HepG2 (cell line): ENCODE data around the gene EHD1. TPM values are rescaled to one million over a fixed set of nuclear protein-coding genes. Genes with fewer than 3 reads are reported as not detected.

Experiments used
- KLF16 ChIP-seq, 2 experiments: sonication (generic) in 1 of 2; formaldehyde crosslinking in 1 of 2; IDR thresholded peaks; 2 replicates each; pipeline versions ENCODE4 v1.6.1 to v1.8.0; 2016 to 2023; ENCODE audit warnings: missing genetic modification reagents in 2 of 2, missing compliant biosample characterization in 1 of 2
- KMT2B ChIP-seq: IDR thresholded peaks from 2 replicates; pipeline ENCODE4 v1.6.1; 2016; ENCODE audit warnings: missing genetic modification reagents, missing compliant biosample characterization
- NONO ChIP-seq, 2 experiments: fragments of 450-650 bp in 1 of 2; sonication (generic) in 1 of 2; formaldehyde crosslinking in 1 of 2; IDR thresholded peaks in 1 of 2; conservative IDR thresholded peaks in 1 of 2; 2 replicates each; pipeline versions ENCODE4 v1.6.1 to v1.8.0; 2017 to 2022; ENCODE audit warnings: mild to moderate bottlenecking in 1 of 2, missing genetic modification reagents in 1 of 2, moderate library complexity in 1 of 2
- RXRA ChIP-seq: sonication (generic); formaldehyde crosslinking; IDR thresholded peaks from 2 replicates; pipeline ENCODE4 v1.5.1; 2020; ENCODE audit warnings: missing genetic modification reagents
- SIX4 ChIP-seq: sonication (generic); formaldehyde crosslinking; IDR thresholded peaks from 2 replicates; pipeline ENCODE4 v1.4.0; 2020; ENCODE audit warnings: missing genetic modification reagents
- SKIL ChIP-seq: sonication (generic); formaldehyde crosslinking; IDR thresholded peaks from 2 replicates; pipeline ENCODE4 v1.8.0; 2022; ENCODE audit warnings: missing genetic modification reagents, mild to moderate bottlenecking, moderate library complexity, borderline replicate concordance
- TEAD3 ChIP-seq: optimal IDR thresholded peaks from 2 replicates; pipeline ENCODE3; 2016; ENCODE audit warnings: borderline replicate concordance
- ZBTB33 ChIP-seq: sonication (generic); formaldehyde crosslinking; IDR thresholded peaks from 2 replicates; pipeline ENCODE4 v1.4.0; 2020; ENCODE audit warnings: missing genetic modification reagents
- ZBTB38 ChIP-seq: sonication (generic); formaldehyde crosslinking; IDR thresholded peaks from 2 replicates; pipeline ENCODE4 v1.5.1; 2020; ENCODE audit warnings: mild to moderate bottlenecking, missing genetic modification reagents
- ZEB1 ChIP-seq: IDR thresholded peaks from 2 replicates; pipeline ENCODE4 v1.6.1; 2012; ENCODE audit warnings: mild to moderate bottlenecking, low read depth, inconsistent platforms; ENCODE audit not compliant: insufficient replicate concordance
- ZNF547 ChIP-seq: sonication (generic); formaldehyde crosslinking; IDR thresholded peaks from 2 replicates; pipeline ENCODE4 v1.5.1; 2020; ENCODE audit warnings: mild to moderate bottlenecking, missing genetic modification reagents
- ZNF605 ChIP-seq: sonication (generic); formaldehyde crosslinking; IDR thresholded peaks from 2 replicates; pipeline ENCODE4 v1.8.0; 2022; ENCODE audit warnings: mild to moderate bottlenecking, missing genetic modification reagents
- ZNF678 ChIP-seq: sonication (generic); formaldehyde crosslinking; IDR thresholded peaks from 2 replicates; pipeline ENCODE4 v1.4.0; 2020; ENCODE audit warnings: mild to moderate bottlenecking, missing genetic modification reagents
- polyA plus RNA-seq, 8 experiments: library from polyadenylated mRNA; depleted of rRNA in 3 of 8; stranded (reverse) in 7 of 8; unstranded in 1 of 8; fragments of >200 nt; fragmentation: Illumina TruSeq in 4 of 8; extraction: Trizol in 4 of 8; gene quantifications; 2 replicates each; pipeline versions ENCODE4 v1.2.1 to v1.2.3, GENCODE V29; 2011 to 2016; ENCODE audit warnings: low read depth in 4 of 8, missing spikeins in 1 of 8, mixed read lengths in 1 of 8; ENCODE audit not compliant: insufficient read depth in 1 of 8
- total RNA-seq, 5 experiments: library from RNA; depleted of rRNA; stranded (reverse); fragments of >200 nt; fragmentation: Illumina TruSeq; extraction: Trizol; gene quantifications; 2 replicates each; pipeline ENCODE4 v1.2.3, GENCODE V29; 2016; ENCODE audit warnings: low read depth in 1 of 5
- TF ChIP-seq, protein P1 (sequence below): IDR thresholded peaks from 2 replicates; pipeline ENCODE4 v1.6.1; 2016; ENCODE audit warnings: mild to moderate bottlenecking
- TF ChIP-seq, protein P2 (sequence below): IDR thresholded peaks from 2 replicates; pipeline ENCODE4 v1.6.1; 2018; ENCODE audit warnings: missing genetic modification reagents, mild to moderate bottlenecking, missing compliant biosample characterization
- TF ChIP-seq, protein P3 (sequence below): sonication (generic); formaldehyde crosslinking; IDR thresholded peaks from 2 replicates; pipeline ENCODE4 v1.4.0; 2020; ENCODE audit warnings: mild to moderate bottlenecking, missing genetic modification reagents, borderline replicate concordance

EHD1 gene
- total and polyA plus RNA-seq, 2 of the 13 experiments (the other 11 are each of a cell fraction or from before 2014, with no cell fraction given), result 23.6 to 26.6 TPM

DNA sequence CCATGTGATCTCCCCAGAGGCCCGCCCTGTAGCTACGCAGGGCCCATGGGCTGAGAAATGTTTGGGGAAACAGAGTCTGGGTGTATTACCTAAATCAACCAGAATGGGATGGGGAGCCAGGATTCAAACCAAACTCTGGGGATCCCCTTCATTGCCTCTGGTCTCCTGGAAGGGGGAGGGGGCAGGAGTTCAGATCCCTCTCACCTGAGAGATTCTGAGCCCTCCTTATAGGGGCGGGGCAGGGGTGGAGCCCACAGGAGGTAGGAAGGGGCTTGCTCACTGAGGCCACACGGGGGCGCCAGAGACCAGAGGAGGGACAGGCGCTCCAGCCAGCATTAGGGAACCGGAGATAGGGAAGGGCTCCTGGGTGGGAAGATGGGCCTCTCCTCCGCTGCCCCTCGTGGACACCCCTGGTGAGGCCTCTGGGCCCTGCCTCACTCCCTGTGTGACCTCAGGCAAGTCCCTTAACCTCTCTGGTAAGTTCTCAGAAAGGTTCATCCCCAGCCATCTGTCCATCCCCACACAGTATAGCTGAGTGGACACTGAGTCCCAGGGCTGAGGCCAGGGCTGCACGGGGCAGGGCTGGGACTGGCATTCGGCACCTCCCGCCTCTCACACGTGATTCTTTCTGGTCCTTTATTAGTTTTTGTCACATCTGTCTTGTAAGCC is 31.3 kb downstream of the EHD1 start (continued):
- TF ChIP-seq SKIL (CRISPR knock-in tag), result no peak
- TF ChIP-seq KMT2B, result peak; percentile 48; the same call in 1 of the 2 replicates
- TF ChIP-seq ZEB1, result peak; percentile 92
- TF ChIP-seq ZBTB33 (CRISPR knock-in tag), result peak; percentile 48; the same call in 1 of the 2 replicates
- peak in 1 of 2 experiments; percentile 86; a peak in 1 of 4 replicates for TF ChIP-seq KLF16 (CRISPR knock-in tag; IDR thresholded peaks at IDR 0.05)
- TF ChIP-seq, protein P1, sequence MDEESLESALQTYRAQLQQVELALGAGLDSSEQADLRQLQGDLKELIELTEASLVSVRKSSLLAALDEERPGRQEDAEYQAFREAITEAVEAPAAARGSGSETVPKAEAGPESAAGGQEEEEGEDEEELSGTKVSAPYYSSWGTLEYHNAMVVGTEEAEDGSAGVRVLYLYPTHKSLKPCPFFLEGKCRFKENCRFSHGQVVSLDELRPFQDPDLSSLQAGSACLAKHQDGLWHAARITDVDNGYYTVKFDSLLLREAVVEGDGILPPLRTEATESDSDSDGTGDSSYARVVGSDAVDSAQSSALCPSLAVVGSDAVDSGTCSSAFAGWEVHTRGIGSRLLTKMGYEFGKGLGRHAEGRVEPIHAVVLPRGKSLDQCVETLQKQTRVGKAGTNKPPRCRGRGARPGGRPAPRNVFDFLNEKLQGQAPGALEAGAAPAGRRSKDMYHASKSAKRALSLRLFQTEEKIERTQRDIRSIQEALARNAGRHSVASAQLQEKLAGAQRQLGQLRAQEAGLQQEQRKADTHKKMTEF (CRISPR knock-in tag), result peak; percentile 44; the same call in 1 of the 2 replicates
- TF ChIP-seq ZNF678 (CRISPR knock-in tag), result no peak
- TF ChIP-seq RXRA (CRISPR knock-in tag), result peak; percentile 37; the same call in 1 of the 2 replicates
- no peak for TF ChIP-seq NONO (IDR thresholded peaks at IDR 0.05)
- TF ChIP-seq NONO (CRISPR knock-in tag; conservative IDR thresholded peaks at IDR 0.05), result 0 out of 2 replicates have a peak, but pooled peaks have one; percentile 27
- TF ChIP-seq ZNF547 (CRISPR knock-in tag), result 0 out of 2 replicates have a peak, but pooled peaks have one; percentile 35
- TF ChIP-seq ZBTB38 (CRISPR knock-in tag), result peak; percentile 58; the same call in 1 of the 2 replicates
- TF ChIP-seq TEAD3 (CRISPR knock-in tag), result peak; percentile 28
- TF ChIP-seq, protein P2, sequence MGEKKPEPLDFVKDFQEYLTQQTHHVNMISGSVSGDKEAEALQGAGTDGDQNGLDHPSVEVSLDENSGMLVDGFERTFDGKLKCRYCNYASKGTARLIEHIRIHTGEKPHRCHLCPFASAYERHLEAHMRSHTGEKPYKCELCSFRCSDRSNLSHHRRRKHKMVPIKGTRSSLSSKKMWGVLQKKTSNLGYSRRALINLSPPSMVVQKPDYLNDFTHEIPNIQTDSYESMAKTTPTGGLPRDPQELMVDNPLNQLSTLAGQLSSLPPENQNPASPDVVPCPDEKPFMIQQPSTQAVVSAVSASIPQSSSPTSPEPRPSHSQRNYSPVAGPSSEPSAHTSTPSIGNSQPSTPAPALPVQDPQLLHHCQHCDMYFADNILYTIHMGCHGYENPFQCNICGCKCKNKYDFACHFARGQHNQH, result peak; percentile 69; the same call in 1 of the 2 replicates
- TF ChIP-seq, protein P3, sequence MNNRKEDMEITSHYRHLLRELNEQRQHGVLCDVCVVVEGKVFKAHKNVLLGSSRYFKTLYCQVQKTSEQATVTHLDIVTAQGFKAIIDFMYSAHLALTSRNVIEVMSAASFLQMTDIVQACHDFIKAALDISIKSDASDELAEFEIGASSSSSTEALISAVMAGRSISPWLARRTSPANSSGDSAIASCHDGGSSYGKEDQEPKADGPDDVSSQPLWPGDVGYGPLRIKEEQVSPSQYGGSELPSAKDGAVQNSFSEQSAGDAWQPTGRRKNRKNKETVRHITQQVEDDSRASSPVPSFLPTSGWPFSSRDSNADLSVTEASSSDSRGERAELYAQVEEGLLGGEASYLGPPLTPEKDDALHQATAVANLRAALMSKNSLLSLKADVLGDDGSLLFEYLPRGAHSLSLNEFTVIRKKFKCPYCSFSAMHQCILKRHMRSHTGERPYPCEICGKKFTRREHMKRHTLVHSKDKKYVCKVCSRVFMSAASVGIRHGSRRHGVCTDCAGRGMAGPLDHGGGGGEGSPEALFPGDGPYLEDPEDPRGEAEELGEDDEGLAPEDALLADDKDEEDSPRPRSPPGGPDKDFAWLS (CRISPR knock-in tag), result no peak
- no peak for TF ChIP-seq SIX4 (CRISPR knock-in tag)
- TF ChIP-seq ZNF605 (CRISPR knock-in tag), result 0 out of 2 replicates have a peak, but pooled peaks have one; percentile 41
